ENCODE results near the gene COX4I1. TPM values are rescaled to one million over a fixed set of nuclear protein-coding genes. Genes with fewer than 3 reads are reported as not detected.
A peak's percentile ranks its signal among the peaks of the same experiment; 100 is the strongest.
"Not testable (repeated sequence)": the region's sequence is repeated elsewhere in the genome, so short reads cannot be mapped to it uniquely, and the experiment has no call there.

The COX4I1 gene
- total and polyA plus RNA-seq, 9 of the 15 experiments (the other 6 are each of a cell fraction or from before 2014, with no cell fraction given), result 651 to 2,356 (median 1,032) TPM

DNA sequence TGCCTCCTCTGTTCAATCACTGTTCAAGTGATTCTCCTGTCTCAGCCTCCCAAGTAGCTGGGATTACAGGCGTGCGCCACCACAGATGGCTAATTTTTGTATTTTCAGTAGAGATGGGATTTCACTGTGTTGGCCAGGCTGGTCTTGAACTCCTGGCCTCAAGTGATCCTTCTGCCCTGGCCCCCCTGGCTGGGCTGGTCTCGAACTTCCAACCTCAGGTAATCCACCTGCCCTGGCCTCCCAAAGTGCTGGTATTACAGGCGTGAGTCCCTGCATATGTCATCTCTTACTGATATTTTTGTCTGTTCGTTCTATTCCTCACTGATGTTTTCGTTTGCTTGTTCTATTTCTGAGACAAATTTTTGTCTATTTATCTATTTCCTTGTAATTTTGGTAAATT is 17.7 kb downstream of the COX4I1 start:
- not testable (repeated sequence) for FAIRE-seq; BruUV-seq (replicated peaks)

GRCh38 chr16:85819245-85819644 is 19.8 kb downstream of the COX4I1 start:
- no peak overlapping the region for H3K4me2 ChIP-seq (ENCODE audit: insufficient read depth, low read length)
- ChIA-PET POLR2A (interaction anchor here (0.7 to 1.0 kb wide), 3 partner anchors 9 to 23 kb away, joined by 3 to 6 read pairs (median 3); no protein-coding TSS in a partner anchor), CTCF (ENCODE audit: low intra/inter-chr PET ratio) (interaction anchor here (0.5 to 0.9 kb wide), 4 partner anchors 197 to 1177 kb away, joined by 3 to 4 read pairs (median 3); no protein-coding TSS in a partner anchor)
- H3K9me1 ChIP-seq (ENCODE audit: control insufficient read depth, insufficient read depth, low read length), result no peaks in the 10 kb centered on the region
- in situ Hi-C loops (cut with MboI) (no loop called here), intact Hi-C loops (cut with micrococcal nuclease) (no loop called here)
- H3K27ac ChIP-seq (ENCODE audit: extremely low read depth, low read depth, low read length), result no peak overlapping the region
- BruUV-seq (replicated peaks), result no TSS peak
- ATAC-seq, result peak; percentile 91
- WGBS (ENCODE audit: insufficient coverage, low coverage, missing lambda C conversion rate), result under 1% methylated on average over 9 of the region's 10 CpGs
- peaks cover 8% of the 10 kb centered on the region for H4K20me1 ChIP-seq (replicated peaks; ENCODE audit: control insufficient read depth, insufficient read depth, low read length)
- no peaks in the 10 kb centered on the region for H3K9me3 ChIP-seq (replicated peaks; ENCODE audit: control insufficient read depth, insufficient read depth, low read depth, low read length)
- H2AFZ ChIP-seq (ENCODE audit: low read depth, low read length), result no peak overlapping the region
- no peaks in the 10 kb centered on the region for H3K36me3 ChIP-seq (ENCODE audit: control insufficient read depth, insufficient read depth, low read length)
- DNase-seq (ENCODE audit: extremely low read depth in 1 of 4, low spot score in 3 of 4), result peak; percentile 82 to 87 (median 83)
- peaks cover 13 to 33% of the 10 kb centered on the region in 2 experiments; a peak in 4 of 5 replicates for H3K27me3 ChIP-seq (ENCODE audit: control insufficient read depth in 2 of 2, insufficient read depth in 2 of 2, low read length in 2 of 2)
- no peak overlapping the region for H3K9ac ChIP-seq (ENCODE audit: insufficient read depth in 1 of 2, low read depth in 2 of 2, low read length in 2 of 2)
- H3K4me3 ChIP-seq, result no peak overlapping the region
- H3K79me2 ChIP-seq (ENCODE audit: control insufficient read depth, insufficient read depth, low read length), result no peaks in the 10 kb centered on the region
- H3K4me1 ChIP-seq (replicated peaks in 1 of 2; ENCODE audit: control insufficient read depth in 2 of 2, insufficient read depth in 2 of 2, low read length in 2 of 2), result peaks cover 0 to 7% of the 10 kb centered on the region in 2 experiments; a peak in 1 of 5 replicates
- peak; percentile 93 for FAIRE-seq
- 0 out of 4 replicates have a peak, but pooled peaks of 1 of the 2 experiments have one; percentile 29 for TF ChIP-seq RCOR1 (IDR thresholded peaks at IDR 0.05; ENCODE audit: borderline replicate concordance in 1 of 2, low read depth in 2 of 2, low read length in 2 of 2)
- TF ChIP-seq CCNT2 (IDR thresholded peaks at IDR 0.05; ENCODE audit: borderline replicate concordance, extremely low read depth, insufficient read length, low read depth, low read length), result no peak
- peak; percentile 75 to 85 (median 79) for TF ChIP-seq CTCF (IDR thresholded peaks at IDR 0.05 in 2 of 3, conservative IDR thresholded peaks at IDR 0.05 in 1 of 3; ENCODE audit: insufficient read depth in 2 of 3, low read depth in 1 of 3, low read length in 3 of 3)
- peak in 1 of 2 experiments; percentile 50; a peak in 1 of 4 replicates for TF ChIP-seq MLLT1 (IDR thresholded peaks at IDR 0.05)
- no peak for TF ChIP-seq TBL1XR1 (IDR thresholded peaks at IDR 0.05; ENCODE audit: low read length in 2 of 2)
- TF ChIP-seq ZNF830 (CRISPR knock-in tag; IDR thresholded peaks at IDR 0.05), result no peak
- no peak for TF ChIP-seq SAP30 (IDR thresholded peaks at IDR 0.05; ENCODE audit: borderline replicate concordance, insufficient read depth, low read depth, low read length, poor library complexity, severe bottlenecking)
- TF ChIP-seq CC2D1A (IDR thresholded peaks at IDR 0.05), result no peak
- no peak for TF ChIP-seq GTF2A2 (tag; IDR thresholded peaks at IDR 0.05)
- no peak for TF ChIP-seq RNF2 (IDR thresholded peaks at IDR 0.05)
- no peak for TF ChIP-seq SRSF3 (IDR thresholded peaks at IDR 0.05; ENCODE audit: insufficient read depth, low read length)

More for the DNA sequence above, 17.7 kb downstream of the COX4I1 start:
- Histone ChIP-seq H4K20me1 (replicated peaks; ENCODE audit: control insufficient read depth, insufficient read depth, low read length) (peaks cover 11% of the 10 kb centered on the region), H3K27me3 (ENCODE audit: control insufficient read depth in 2 of 2, insufficient read depth in 2 of 2, low read length in 2 of 2) (peaks cover 28 to 52% of the 10 kb centered on the region in 2 experiments; a peak in 4 of 5 replicates)
- POLR2A ChIA-PET, result interaction anchor here (0.6 kb wide), 1 partner anchor 208 kb away, joined by 4 read pairs; no protein-coding TSS in a partner anchor
- 2% methylated on average over 6 of the region's 6 CpGs for WGBS (ENCODE audit: insufficient coverage, low coverage, missing lambda C conversion rate)
- intact Hi-C loops (cut with micrococcal nuclease); H2AFZ ChIP-seq (ENCODE audit: low read depth, low read length); DNase-seq (ENCODE audit: extremely low read depth in 1 of 4, low spot score in 3 of 4); H3K36me3 ChIP-seq (ENCODE audit: control insufficient read depth, insufficient read depth, low read length); in situ Hi-C loops (cut with MboI); H3K9ac ChIP-seq (ENCODE audit: insufficient read depth in 1 of 2, low read depth in 2 of 2, low read length in 2 of 2); CTCF ChIA-PET (ENCODE audit: low intra/inter-chr PET ratio); ATAC-seq; H3K4me2 ChIP-seq (ENCODE audit: insufficient read depth, low read length); H3K79me2 ChIP-seq (ENCODE audit: control insufficient read depth, insufficient read depth, low read length); H3K9me1 ChIP-seq (ENCODE audit: control insufficient read depth, insufficient read depth, low read length); H3K4me1 ChIP-seq (replicated peaks in 1 of 2; ENCODE audit: control insufficient read depth in 2 of 2, insufficient read depth in 2 of 2, low read length in 2 of 2); H3K4me3 ChIP-seq; H3K27ac ChIP-seq (ENCODE audit: extremely low read depth, low read depth, low read length); H3K9me3 ChIP-seq (replicated peaks; ENCODE audit: control insufficient read depth, insufficient read depth, low read depth, low read length): not testable (repeated sequence)
